GM12878 (cell line): ENCODE data around the gene ENGASE. TPM values are rescaled to one million over a fixed set of nuclear protein-coding genes. Genes with fewer than 3 reads are reported as not detected.

Experiments used
- ATAC-seq: fragments of 200-7000 bp; cut with Tn5 transposase; 3 replicates; pipeline ENCODE4 v1.9.1; 2020; ENCODE audit warnings: mild to moderate bottlenecking, moderate library complexity
- BruUV-seq: library from RNA; stranded (reverse); fragments of 400-500 nt; replicated peaks from 2 replicates; lab custom pipeline; 2021; lab: Mats Ljungman, UMichigan
- CTCF ChIA-PET: fragments of 300-600 bp; sonication (Branson Sonifier 250); formaldehyde crosslinking; extraction: SDS; loops from one replicate; lab custom pipeline; 2021; ENCODE audit warnings: inconsistent platforms; lab: Yijun Ruan, JAX
- POLR2A ChIA-PET: fragments of 350-600 bp; formaldehyde crosslinking; extraction: SDS; loops from one replicate; lab custom pipeline; 2021; ENCODE audit warnings: inconsistent platforms; lab: Charles Lee
- RAD21 ChIA-PET: fragments of 300-600 bp; sonication (Branson Sonifier 250); formaldehyde crosslinking; loops from one replicate; lab custom pipeline; 2023; ENCODE audit warnings: antibody characterized with exemption; ENCODE audit not compliant: unreplicated experiment; lab: Charles Lee
- SMC1A ChIA-PET: fragments of 300-600 bp; sonication (Branson Sonifier 250); formaldehyde crosslinking; loops from one replicate; lab custom pipeline; 2023; ENCODE audit not compliant: unreplicated experiment, uncharacterized antibody; lab: Charles Lee
- DNase-seq: peaks from one replicate; pipeline ENCODE4 v3.0.0-alpha.2; 2011; ENCODE audit warnings: low read depth, low spot score
- FAIRE-seq: peaks from 3 replicates; lab custom pipeline; 2011; peaks lifted over from hg19 to GRCh38; lab: Jason Lieb, UNC
- H2AFZ ChIP-seq: 2 replicates; pipeline ENCODE4 v1.6.0; 2011; ENCODE audit warnings: low read depth, low read length, control low read depth; ENCODE audit not compliant: control insufficient read depth
- H3K27ac ChIP-seq: 2 replicates; pipeline ENCODE4 v1.5.1; 2011; ENCODE audit warnings: control low read depth; ENCODE audit not compliant: control insufficient read depth, insufficient read depth
- H3K27me3 ChIP-seq, 2 experiments: replicated peaks in 1 of 2; 2 replicates each; pipeline versions ENCODE4 v1.6.0 to v1.6.1; 2011; ENCODE audit warnings: low read length in 1 of 2; ENCODE audit not compliant: control insufficient read depth in 2 of 2, insufficient read depth in 2 of 2
- H3K36me3 ChIP-seq, 2 experiments: 2 replicates each; pipeline ENCODE4 v1.5.1; 2011; ENCODE audit warnings: low read length in 1 of 2; ENCODE audit not compliant: control insufficient read depth in 2 of 2, insufficient read depth in 2 of 2
- H3K4me1 ChIP-seq: 2 replicates; pipeline ENCODE4 v1.6.1; 2011; ENCODE audit warnings: mild to moderate bottlenecking, low read length, moderate library complexity, mixed read lengths; ENCODE audit not compliant: control insufficient read depth, insufficient read depth
- H3K4me2 ChIP-seq: 2 replicates; pipeline ENCODE4 v1.6.0; 2011; ENCODE audit warnings: control low read depth; ENCODE audit not compliant: control insufficient read depth, insufficient read depth
- H3K4me3 ChIP-seq: fragments of 200-600 bp; sonication (generic); 2 replicates; pipeline ENCODE4 v1.5.1; 2016
- H3K79me2 ChIP-seq: 2 replicates; pipeline ENCODE4 v1.6.0; 2011; ENCODE audit warnings: low read length; ENCODE audit not compliant: control insufficient read depth, insufficient read depth
- H3K9ac ChIP-seq: 2 replicates; pipeline ENCODE4 v1.8.0; 2011; ENCODE audit warnings: low read length, control low read depth, mixed read lengths; ENCODE audit not compliant: control insufficient read depth, insufficient read depth
- H3K9me3 ChIP-seq: replicated peaks from 3 replicates; pipeline ENCODE4 v1.5.1; 2011; ENCODE audit warnings: mild to moderate bottlenecking, low read length; ENCODE audit not compliant: control insufficient read depth, insufficient read depth
- H4K20me1 ChIP-seq: 2 replicates; pipeline ENCODE4 v1.6.0; 2011; ENCODE audit not compliant: control insufficient read depth, insufficient read depth
- BCL11A ChIP-seq: IDR thresholded peaks from 2 replicates; pipeline ENCODE4 v1.6.1; 2011; ENCODE audit warnings: low read depth, low read length
- CBX3 ChIP-seq: fragments of 200-600 bp; sonication (generic); IDR thresholded peaks from 2 replicates; pipeline ENCODE4 v1.6.1; 2016; ENCODE audit warnings: low read depth, borderline replicate concordance
- CREB1 ChIP-seq: IDR thresholded peaks from 2 replicates; pipeline ENCODE4 v1.6.1; 2012; ENCODE audit warnings: low read depth, mild to moderate bottlenecking, inconsistent platforms
- IKZF1 ChIP-seq: fragments of 450-650 bp; conservative IDR thresholded peaks from 2 replicates; pipeline ENCODE4 v1.6.1; 2017; ENCODE audit warnings: antibody characterized with exemption, mild to moderate bottlenecking
- LARP7 ChIP-seq: fragments of 450-650 bp; IDR thresholded peaks from 2 replicates; pipeline ENCODE4 v1.6.1; 2017; ENCODE audit warnings: mild to moderate bottlenecking
- MXI1 ChIP-seq: fragments of 150-350 bp; IDR thresholded peaks from 2 replicates; pipeline ENCODE4 v1.6.1; 2011; ENCODE audit warnings: low read depth, mild to moderate bottlenecking, inconsistent platforms, low read length, improper control_type of control experiment
- PML ChIP-seq: IDR thresholded peaks from 2 replicates; pipeline ENCODE4 v1.6.1; 2012; ENCODE audit warnings: low read length, inconsistent platforms
- POU2F2 ChIP-seq: IDR thresholded peaks from 3 replicates; pipeline ENCODE4 v1.6.1; 2011; ENCODE audit warnings: low read depth, mild to moderate bottlenecking, low read length, borderline replicate concordance
- SIN3A ChIP-seq: IDR thresholded peaks from 2 replicates; pipeline ENCODE4 v1.6.1; 2012; ENCODE audit warnings: low read depth, low read length, improper control_type of control experiment
- SMAD5 ChIP-seq: IDR thresholded peaks from 2 replicates; pipeline ENCODE4 v1.6.1; 2016; ENCODE audit warnings: antibody characterized with exemption, low read depth
- WGBS: methylation state at CpG from one replicate; pipeline ENCODE4 v1.1.6; 2016; ENCODE audit warnings: low lambda C conversion rate; ENCODE audit not compliant: insufficient replicate concordance, insufficient coverage; ENCODE audit errors: missing lambda C conversion rate; 5-methylcytosine and 5-hydroxymethylcytosine counted together
- in situ Hi-C: fragments of 300-500 bp; cut with MboI; formaldehyde crosslinking; loops from 9 replicates; pipeline ENCODE4 v1.14.3; 2018; ENCODE audit warnings: mixed read lengths
- intact Hi-C: fragments of 100-400 bp; cut with micrococcal nuclease; formaldehyde crosslinking; loops from one replicate; pipeline ENCODE4 v1.14.2; 2022; ENCODE audit not compliant: unreplicated experiment
- polyA plus RNA-seq, 11 experiments: library from polyadenylated mRNA; depleted of rRNA in 4 of 11; unstranded in 6 of 11; stranded (reverse) in 5 of 11; fragments of >200 nt; fragmentation: Nextera tagmentation in 4 of 11; fragmentation: Illumina TruSeq in 1 of 11; extraction: Ambion mirVana in 4 of 11; extraction: Trizol in 1 of 11; gene quantifications; 1 replicate in 1 of 11; 2 replicates in 10 of 11; pipeline versions ENCODE4 v1.2.1 to v1.2.3, GENCODE V29; 2011 to 2016; ENCODE audit warnings: inconsistent platforms in 2 of 11, missing spikeins in 2 of 11, low read depth in 1 of 11
- total RNA-seq, 4 experiments: library from RNA; depleted of rRNA in 3 of 4; stranded (reverse); fragments of >200 nt in 3 of 4; fragmentation: Illumina TruSeq in 1 of 4; extraction: Trizol in 1 of 4; gene quantifications; 2 replicates each; pipeline versions ENCODE4 v1.2.1 to v1.2.3, GENCODE V29; 2013 to 2021
- TF ChIP-seq, protein P1 (sequence below): IDR thresholded peaks from 2 replicates; pipeline ENCODE4 v1.6.1; 2011; ENCODE audit warnings: low read depth, low read length, improper control_type of control experiment, borderline replicate concordance
- TF ChIP-seq, protein P2 (sequence below): IDR thresholded peaks from 2 replicates; pipeline ENCODE4 v1.6.1; 2012; ENCODE audit warnings: low read depth, low read length, improper control_type of control experiment
- TF ChIP-seq, protein P3 (sequence below): fragments of 450-650 bp; IDR thresholded peaks from 2 replicates; pipeline ENCODE4 v1.6.1; 2017; ENCODE audit warnings: borderline replicate concordance
- TF ChIP-seq, protein P4 (sequence below): IDR thresholded peaks from 2 replicates; pipeline ENCODE4 v1.6.1; 2011; ENCODE audit warnings: borderline replicate concordance, low read depth, mild to moderate bottlenecking, moderate library complexity, low read length; ENCODE audit not compliant: insufficient read depth, poor library complexity, severe bottlenecking

Gene ENGASE
- total and polyA plus RNA-seq, 10 of the 15 experiments (the other 5 are each of a cell fraction or from before 2014, with no cell fraction given) = 0.18 to 28.9 (median 10.5) TPM

DNA sequence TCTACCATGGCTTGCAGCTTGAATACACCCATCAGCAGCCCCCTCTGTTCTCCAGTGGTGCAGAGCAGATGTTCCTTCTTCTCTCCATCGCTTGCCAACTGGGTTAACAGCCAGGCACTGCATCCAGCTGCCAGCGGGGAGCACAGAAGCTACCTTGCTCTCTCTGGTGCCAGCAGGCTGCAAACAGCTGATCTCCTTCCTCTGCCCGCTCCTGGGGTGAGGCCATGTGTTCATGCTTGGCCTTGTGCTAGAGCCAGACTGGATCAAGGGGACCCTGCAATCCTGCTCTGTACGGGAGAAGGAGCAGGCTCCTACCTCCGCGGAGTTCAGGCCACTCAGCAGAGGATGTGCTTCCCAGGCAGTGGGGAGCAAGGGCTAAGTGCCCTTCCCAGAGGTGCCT is 24.1 kb upstream of the ENGASE start:
- Histone ChIP-seq H3K4me3 (no peak overlapping the region), H3K9ac (no peak overlapping the region), H3K36me3 (no peaks in the 10 kb centered on the region), H3K27me3 (no peaks in the 10 kb centered on the region; a peak in 1 of 4 replicates), H2AFZ (no peak overlapping the region), H3K79me2 (no peaks in the 10 kb centered on the region), H3K9me3 (no peaks in the 10 kb centered on the region; the same call in 2 of the 3 replicates), H3K27ac (no peak overlapping the region), H4K20me1 (no peaks in the 10 kb centered on the region), H3K4me2 (no peak overlapping the region), H3K4me1 (no peaks in the 10 kb centered on the region; the same call in 1 of the 2 replicates)
- intact Hi-C loops (no loop called here), in situ Hi-C loops (no loop called here)
- ChIA-PET SMC1A (no interaction called here), RAD21 (no interaction called here), POLR2A (interaction anchor here (0.5 kb wide), 1 partner anchor 174 kb away, joined by 3 read pairs; no protein-coding TSS in a partner anchor), CTCF (interaction anchor here (0.8 to 2.7 kb wide), 2 partner anchors 9 kb away, joined by 3 to 10 read pairs; no protein-coding TSS in a partner anchor)
- TF ChIP-seq LARP7 = no peak
- TF ChIP-seq, protein P1, sequence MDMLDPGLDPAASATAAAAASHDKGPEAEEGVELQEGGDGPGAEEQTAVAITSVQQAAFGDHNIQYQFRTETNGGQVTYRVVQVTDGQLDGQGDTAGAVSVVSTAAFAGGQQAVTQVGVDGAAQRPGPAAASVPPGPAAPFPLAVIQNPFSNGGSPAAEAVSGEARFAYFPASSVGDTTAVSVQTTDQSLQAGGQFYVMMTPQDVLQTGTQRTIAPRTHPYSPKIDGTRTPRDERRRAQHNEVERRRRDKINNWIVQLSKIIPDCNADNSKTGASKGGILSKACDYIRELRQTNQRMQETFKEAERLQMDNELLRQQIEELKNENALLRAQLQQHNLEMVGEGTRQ = no peak
- TF ChIP-seq IKZF1 = no peak
- TF ChIP-seq MXI1 = no peak
- no peak for TF ChIP-seq CBX3
- no peak for FAIRE-seq
- no TSS peak for BruUV-seq
- no peak for ATAC-seq
- WGBS = 13% methylated on average over 6 of the region's 6 CpGs
- DNase-seq = no peak

DNA sequence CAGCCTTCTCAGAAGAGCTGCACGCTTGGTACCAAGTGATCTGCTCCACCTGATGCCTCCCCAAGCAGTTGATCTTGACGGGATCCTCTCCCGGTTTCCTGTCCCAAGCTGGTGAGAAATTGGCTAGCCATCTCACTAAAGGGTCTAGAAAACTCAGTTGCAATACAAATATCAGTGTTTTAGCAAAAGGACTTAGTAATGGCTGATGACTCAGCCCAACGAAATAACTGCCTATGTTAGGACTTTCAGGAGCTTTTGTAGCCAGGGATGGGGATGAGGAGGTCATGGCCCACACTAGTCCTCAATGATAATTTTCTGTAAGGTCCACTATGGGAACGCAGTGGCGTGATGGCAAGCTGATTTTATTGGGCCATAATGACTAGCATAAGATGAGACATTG is 23.3 kb upstream of the ENGASE start:
- FAIRE-seq (no peak), DNase-seq (no peak), ATAC-seq (no peak)
- no peak overlapping the region for H3K9ac ChIP-seq
- intact Hi-C loops = no loop called here
- RAD21 ChIA-PET = no interaction called here
- no peak overlapping the region for H2AFZ ChIP-seq
- no peaks in the 10 kb centered on the region for H3K79me2 ChIP-seq
- H3K27me3 ChIP-seq = no peaks in the 10 kb centered on the region; a peak in 1 of 4 replicates
- SMC1A ChIA-PET = no interaction called here
- in situ Hi-C loops = no loop called here
- POLR2A ChIA-PET = no interaction called here
- H3K9me3 ChIP-seq = no peaks in the 10 kb centered on the region; the same call in 2 of the 3 replicates
- 24% methylated on average over 6 of the region's 6 CpGs for WGBS
- H3K27ac ChIP-seq = no peak overlapping the region
- BruUV-seq = no TSS peak
- no peaks in the 10 kb centered on the region; the same call in 1 of the 2 replicates for H3K4me1 ChIP-seq
- no peaks in the 10 kb centered on the region for H3K36me3 ChIP-seq
- H4K20me1 ChIP-seq = no peaks in the 10 kb centered on the region
- H3K4me3 ChIP-seq = no peak overlapping the region
- H3K4me2 ChIP-seq = no peak overlapping the region
- CTCF ChIA-PET = interaction anchor here (1.7 to 2.7 kb wide), 2 partner anchors 10 to 33 kb away, joined by 4 to 10 read pairs; no protein-coding TSS in a partner anchor
- no peak for TF ChIP-seq BCL11A
- TF ChIP-seq, protein P2, sequence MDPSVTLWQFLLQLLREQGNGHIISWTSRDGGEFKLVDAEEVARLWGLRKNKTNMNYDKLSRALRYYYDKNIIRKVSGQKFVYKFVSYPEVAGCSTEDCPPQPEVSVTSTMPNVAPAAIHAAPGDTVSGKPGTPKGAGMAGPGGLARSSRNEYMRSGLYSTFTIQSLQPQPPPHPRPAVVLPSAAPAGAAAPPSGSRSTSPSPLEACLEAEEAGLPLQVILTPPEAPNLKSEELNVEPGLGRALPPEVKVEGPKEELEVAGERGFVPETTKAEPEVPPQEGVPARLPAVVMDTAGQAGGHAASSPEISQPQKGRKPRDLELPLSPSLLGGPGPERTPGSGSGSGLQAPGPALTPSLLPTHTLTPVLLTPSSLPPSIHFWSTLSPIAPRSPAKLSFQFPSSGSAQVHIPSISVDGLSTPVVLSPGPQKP = no peak
- TF ChIP-seq SMAD5 = no peak
- TF ChIP-seq PML = no peak
- TF ChIP-seq SIN3A = no peak
- TF ChIP-seq CREB1 = no peak
- TF ChIP-seq POU2F2 = no peak
- TF ChIP-seq, protein P3, sequence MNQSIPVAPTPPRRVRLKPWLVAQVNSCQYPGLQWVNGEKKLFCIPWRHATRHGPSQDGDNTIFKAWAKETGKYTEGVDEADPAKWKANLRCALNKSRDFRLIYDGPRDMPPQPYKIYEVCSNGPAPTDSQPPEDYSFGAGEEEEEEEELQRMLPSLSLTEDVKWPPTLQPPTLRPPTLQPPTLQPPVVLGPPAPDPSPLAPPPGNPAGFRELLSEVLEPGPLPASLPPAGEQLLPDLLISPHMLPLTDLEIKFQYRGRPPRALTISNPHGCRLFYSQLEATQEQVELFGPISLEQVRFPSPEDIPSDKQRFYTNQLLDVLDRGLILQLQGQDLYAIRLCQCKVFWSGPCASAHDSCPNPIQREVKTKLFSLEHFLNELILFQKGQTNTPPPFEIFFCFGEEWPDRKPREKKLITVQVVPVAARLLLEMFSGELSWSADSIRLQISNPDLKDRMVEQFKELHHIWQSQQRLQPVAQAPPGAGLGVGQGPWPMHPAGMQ = no peak
- TF ChIP-seq, protein P4, sequence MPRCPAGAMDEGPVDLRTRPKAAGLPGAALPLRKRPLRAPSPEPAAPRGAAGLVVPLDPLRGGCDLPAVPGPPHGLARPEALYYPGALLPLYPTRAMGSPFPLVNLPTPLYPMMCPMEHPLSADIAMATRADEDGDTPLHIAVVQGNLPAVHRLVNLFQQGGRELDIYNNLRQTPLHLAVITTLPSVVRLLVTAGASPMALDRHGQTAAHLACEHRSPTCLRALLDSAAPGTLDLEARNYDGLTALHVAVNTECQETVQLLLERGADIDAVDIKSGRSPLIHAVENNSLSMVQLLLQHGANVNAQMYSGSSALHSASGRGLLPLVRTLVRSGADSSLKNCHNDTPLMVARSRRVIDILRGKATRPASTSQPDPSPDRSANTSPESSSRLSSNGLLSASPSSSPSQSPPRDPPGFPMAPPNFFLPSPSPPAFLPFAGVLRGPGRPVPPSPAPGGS = no peak
